GM23338 (cell line): Measurements from ENCODE around the gene SMPDL3A. TPM values are rescaled to one million over a fixed set of nuclear protein-coding genes. Genes with fewer than 3 reads are reported as not detected.

ENCODE experiments used
- ATAC-seq: fragments of 200-7000 bp; cut with Tn5 transposase; 3 replicates; pipeline ENCODE4 v1.9.1; 2020
- DNase-seq: peaks from one replicate; pipeline ENCODE4 v3.0.0-alpha.2; 2015; ENCODE audit warnings: low spot score
- H2AFZ ChIP-seq: fragments of 200-600 bp; sonication (generic); 2 replicates; pipeline ENCODE4 v1.8.0; 2016; ENCODE audit warnings: antibody characterized with exemption, mild to moderate bottlenecking, moderate library complexity
- H3F3A ChIP-seq: fragments of 200-600 bp; sonication (generic); replicated peaks from 2 replicates; pipeline ENCODE4 v1.8.0; 2017; ENCODE audit warnings: antibody characterized with exemption, mixed run types, low read depth
- H3K27ac ChIP-seq: fragments of 200-600 bp; sonication (generic); 2 replicates; pipeline ENCODE4 v1.6.1; 2016; ENCODE audit warnings: low read depth
- H3K27me3 ChIP-seq: fragments of 200-600 bp; sonication (generic); 2 replicates; pipeline ENCODE4 v1.8.0; 2016; ENCODE audit warnings: mild to moderate bottlenecking, mixed run types, moderate library complexity; ENCODE audit not compliant: insufficient read depth
- H3K36me3 ChIP-seq: fragments of 200-600 bp; sonication (generic); 2 replicates; pipeline ENCODE4 v1.8.0; 2016; ENCODE audit warnings: mild to moderate bottlenecking; ENCODE audit not compliant: insufficient read depth
- H3K4me1 ChIP-seq: fragments of 200-600 bp; sonication (generic); 2 replicates; pipeline ENCODE4 v1.8.0; 2016; ENCODE audit warnings: mild to moderate bottlenecking, moderate library complexity; ENCODE audit not compliant: insufficient read depth
- H3K4me2 ChIP-seq: fragments of 200-600 bp; sonication (generic); 2 replicates; pipeline ENCODE4 v1.7.1; 2017; ENCODE audit warnings: mixed run types
- H3K4me3 ChIP-seq: fragments of 200-600 bp; sonication (generic); 2 replicates; pipeline ENCODE4 v1.6.1; 2016; ENCODE audit warnings: mixed run types
- H3K79me2 ChIP-seq: fragments of 200-600 bp; sonication (generic); replicated peaks from 2 replicates; pipeline ENCODE4 v1.8.0; 2017; ENCODE audit warnings: mild to moderate bottlenecking; ENCODE audit not compliant: insufficient read depth
- H3K9me2 ChIP-seq: fragments of 200-600 bp; sonication (generic); 2 replicates; pipeline ENCODE4 v1.8.0; 2017; ENCODE audit not compliant: insufficient read depth
- H4K20me1 ChIP-seq: fragments of 200-600 bp; sonication (generic); replicated peaks from 2 replicates; pipeline ENCODE4 v1.8.0; 2017; ENCODE audit warnings: mild to moderate bottlenecking; ENCODE audit not compliant: insufficient read depth
- H3K27ac Mint-ChIP-seq: 2 replicates; pipeline ENCODE4 v1.8.0; 2020; ENCODE audit warnings: inconsistent platforms, mild to moderate bottlenecking, moderate library complexity, mixed read lengths
- H3K27me3 Mint-ChIP-seq: 3 replicates; pipeline ENCODE4 v1.8.0; 2022; ENCODE audit warnings: low read depth, mild to moderate bottlenecking, moderate library complexity, mixed read lengths, inconsistent platforms; ENCODE audit not compliant: insufficient read depth, poor library complexity
- H3K36me3 Mint-ChIP-seq: 3 replicates; pipeline ENCODE4 v1.8.0; 2021; ENCODE audit warnings: low read depth, mild to moderate bottlenecking, inconsistent platforms, moderate library complexity, mixed read lengths
- H3K4me1 Mint-ChIP-seq: 3 replicates; pipeline ENCODE4 v1.8.0; 2020; ENCODE audit warnings: mild to moderate bottlenecking, inconsistent platforms, mixed read lengths
- H3K4me3 Mint-ChIP-seq: 3 replicates; pipeline ENCODE4 v1.8.0; 2021; ENCODE audit warnings: moderate library complexity, mild to moderate bottlenecking, inconsistent platforms, mixed read lengths
- H3K9me3 Mint-ChIP-seq: 3 replicates; pipeline ENCODE4 v1.8.0; 2020; ENCODE audit warnings: moderate library complexity, mild to moderate bottlenecking, inconsistent platforms, mixed read lengths
- CREB1 ChIP-seq: fragments of 250-450 bp; sonication (Bioruptor Pico); IDR thresholded peaks from 2 replicates; pipeline ENCODE4 v1.5.0; 2020; ENCODE audit warnings: low read depth, mild to moderate bottlenecking, moderate library complexity
- CTCF ChIP-seq, 2 experiments: fragments of 200-600 bp in 1 of 2; sonication (generic) in 1 of 2; conservative IDR thresholded peaks; 2 replicates each; pipeline versions ENCODE4 v1.5.1 to v1.6.1; 2016 to 2017; ENCODE audit warnings: antibody characterized with exemption in 2 of 2, low read depth in 2 of 2, mild to moderate bottlenecking in 2 of 2, moderate library complexity in 1 of 2
- ETS1 ChIP-seq: IDR thresholded peaks from 2 replicates; pipeline ENCODE4 v1.6.1; 2016; ENCODE audit warnings: antibody characterized with exemption
- EZH2 ChIP-seq: fragments of 200-600 bp; sonication (generic); IDR thresholded peaks from one replicate; pipeline ENCODE4 v1.8.0; 2017; ENCODE audit warnings: antibody characterized with exemption, mild to moderate bottlenecking, low read depth; ENCODE audit not compliant: unreplicated experiment
- EZH2phosphoT487 ChIP-seq: fragments of 200-600 bp; sonication (generic); IDR thresholded peaks from one replicate; pipeline ENCODE4 v1.8.1; 2018; ENCODE audit warnings: antibody characterized with exemption; ENCODE audit not compliant: unreplicated experiment
- JUNB ChIP-seq: IDR thresholded peaks from one replicate; pipeline ENCODE4 v1.6.1; 2016; ENCODE audit warnings: antibody characterized with exemption; ENCODE audit not compliant: unreplicated experiment
- NANOG ChIP-seq: IDR thresholded peaks from 2 replicates; pipeline ENCODE4 v1.6.1; 2016; ENCODE audit warnings: antibody characterized with exemption, borderline replicate concordance
- POLR2AphosphoS5 ChIP-seq: IDR thresholded peaks from 2 replicates; pipeline ENCODE4 v1.6.1; 2016; ENCODE audit warnings: antibody characterized with exemption, low read depth
- REST ChIP-seq: IDR thresholded peaks from one replicate; pipeline ENCODE4 v1.6.1; 2018; ENCODE audit warnings: antibody characterized with exemption; ENCODE audit not compliant: unreplicated experiment
- STAT1 ChIP-seq: IDR thresholded peaks from one replicate; pipeline ENCODE4 v1.6.1; 2016; ENCODE audit warnings: antibody characterized with exemption; ENCODE audit not compliant: unreplicated experiment
- ZNF114 ChIP-seq: fragments of 250-450 bp; sonication (Bioruptor Pico); IDR thresholded peaks from 2 replicates; pipeline ENCODE4 v1.5.0; 2020; ENCODE audit warnings: mild to moderate bottlenecking, moderate library complexity
- ZNF331 ChIP-seq: fragments of 250-450 bp; sonication (Bioruptor Pico); IDR thresholded peaks from 2 replicates; pipeline ENCODE4 v1.5.0; 2020; ENCODE audit warnings: low read depth, mild to moderate bottlenecking, moderate library complexity
- ZNF462 ChIP-seq: fragments of 250-450 bp; sonication (Bioruptor Pico); IDR thresholded peaks from 2 replicates; pipeline ENCODE4 v1.5.0; 2020; ENCODE audit warnings: mild to moderate bottlenecking, moderate library complexity
- polyA plus RNA-seq: library from polyadenylated mRNA; unstranded; fragments of >200 nt; fragmentation: Nextera tagmentation; extraction: Ambion mirVana; gene quantifications from 2 replicates; pipeline ENCODE4 v1.2.1, GENCODE V29; 2016
- total RNA-seq: library from RNA; depleted of rRNA; stranded (reverse); fragments of >200 nt; shearing (Covaris generic); gene quantifications from 2 replicates; pipeline ENCODE4 v1.2.3, GENCODE V29; 2014

Gene SMPDL3A
- total and polyA plus RNA-seq, 2 experiments from 2014 or later, result 3.5 to 6.3 TPM

DNA sequence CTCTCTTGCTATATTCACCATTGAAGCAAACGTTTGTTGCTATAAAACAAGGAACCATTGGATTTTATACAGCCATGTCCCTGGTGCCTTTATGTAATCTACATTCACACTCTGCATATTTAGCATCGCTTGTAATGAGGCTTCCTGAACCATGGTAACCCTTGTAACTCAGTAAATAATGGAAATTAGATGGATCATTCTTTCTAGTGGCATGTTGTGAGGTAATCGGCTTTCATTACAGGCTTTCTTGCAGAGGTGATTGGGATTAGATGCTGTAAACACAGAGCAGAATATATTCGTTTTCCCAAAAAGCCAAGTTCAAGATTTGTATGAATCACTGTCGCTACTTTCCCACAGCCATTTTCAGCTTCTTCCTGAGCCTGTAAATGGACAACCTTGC, 36.1 kb downstream of the SMPDL3A start:
- TF ChIP-seq ZNF331 (CRISPR knock-in tag), result no peak
- no peak for TF ChIP-seq ZNF114 (CRISPR knock-in tag)
- TF ChIP-seq STAT1, result no peak
- TF ChIP-seq EZH2phosphoT487, result no peak
- TF ChIP-seq NANOG, result no peak
- TF ChIP-seq CTCF (conservative IDR thresholded peaks at IDR 0.05; ENCODE audit: low read depth in 2 of 2), result no peak
- TF ChIP-seq CREB1, result no peak
- TF ChIP-seq REST, result no peak
- no peak for TF ChIP-seq ETS1
- no peak for TF ChIP-seq EZH2
- TF ChIP-seq ZNF462 (CRISPR knock-in tag), result no peak
- TF ChIP-seq JUNB, result no peak
- TF ChIP-seq POLR2AphosphoS5, result no peak
- Histone ChIP-seq H3K36me3 (no peaks in the 10 kb centered on the region), H3K27me3 (no peaks in the 10 kb centered on the region), H3K79me2 (no peaks in the 10 kb centered on the region), H3K4me1 (peaks cover 32% of the 10 kb centered on the region), H2AFZ (no peak overlapping the region), H4K20me1 (no peaks in the 10 kb centered on the region), H3K27ac (no peak overlapping the region), H3K4me2 (no peak overlapping the region), H3K9me2 (no peaks in the 10 kb centered on the region), H3K4me3 (no peak overlapping the region), H3F3A (no peaks in the 10 kb centered on the region)
- H3K36me3 Mint-ChIP-seq, result no peaks in the 10 kb centered on the region
- peaks cover 31% of the 10 kb centered on the region for H3K4me1 Mint-ChIP-seq
- H3K27me3 Mint-ChIP-seq, result no peaks in the 10 kb centered on the region
- H3K27ac Mint-ChIP-seq, result no peak overlapping the region
- no peaks in the 10 kb centered on the region; the same call in 2 of the 3 replicates for H3K9me3 Mint-ChIP-seq
- ATAC-seq (no peak), DNase-seq (peak; percentile 39)
- H3K4me3 Mint-ChIP-seq, result no peak overlapping the region
